Body of pancreas (tissue), 4 donors: ENCODE measurements around the gene OTOP1. TPM values are rescaled to one million over a fixed set of nuclear protein-coding genes. Genes with fewer than 3 reads are reported as not detected.
"Not testable (repeated sequence)": the region's sequence is repeated elsewhere in the genome, so short reads cannot be mapped to it uniquely, and the experiment has no call there.

Experiments
- ATAC-seq: fragments of 150-250 bp; one replicate; pipeline ENCODE4 v1.9.1; 2016
- DNase-seq, 4 donors: peaks; one replicate each; pipeline ENCODE4 v3.0.0-alpha.2; 2019
- H3K27ac ChIP-seq, 4 donors: fragments of 200-600 bp; sonication (generic); 1 replicate in 3 of 4; 2 replicates in 1 of 4; pipeline versions ENCODE4 v1.5.1 to v1.6.1; 2016 to 2019; ENCODE audit warnings: mild to moderate bottlenecking in 1 of 4, mixed read lengths in 1 of 4, moderate library complexity in 1 of 4
- H3K27me3 ChIP-seq, 2 donors: fragments of 200-600 bp; sonication (generic); one replicate each; pipeline ENCODE4 v1.6.0; 2016; ENCODE audit warnings: mild to moderate bottlenecking in 1 of 2
- H3K36me3 ChIP-seq, 2 donors: fragments of 200-600 bp; sonication (generic); replicated peaks in 1 of 2; 2 replicates each; pipeline ENCODE4 v1.5.1; 2016; ENCODE audit warnings: low read depth in 2 of 2; ENCODE audit not compliant: insufficient read depth in 1 of 2
- H3K4me1 ChIP-seq: fragments of 200-600 bp; sonication (generic); one replicate; pipeline ENCODE4 v1.6.0; 2016
- H3K4me3 ChIP-seq, 2 donors: fragments of 200-600 bp; sonication (generic); 1 replicate in 1 of 2; 2 replicates in 1 of 2; pipeline ENCODE4 v1.5.1; 2016 to 2019
- H3K9me3 ChIP-seq, 3 donors: fragments of 200-600 bp; sonication (generic); 1 replicate in 2 of 3; 2 replicates in 1 of 3; pipeline ENCODE4 v1.5.1; 2016
- POLR2A ChIP-seq, 3 donors: fragments of 450-650 bp; IDR thresholded peaks; one replicate each; pipeline ENCODE4 v1.6.1; 2016; ENCODE audit warnings: antibody characterized with exemption in 3 of 3, mild to moderate bottlenecking in 2 of 3
- WGBS, 2 donors: methylation state at CpG; one replicate each; pipeline ENCODE4 v1.1.5; 2017; 5-methylcytosine and 5-hydroxymethylcytosine counted together
- intact Hi-C: fragments of 100-400 bp; cut with DNase I; formaldehyde crosslinking; loops from one replicate; pipeline ENCODE4 v1.15.1; 2023
- total RNA-seq, 2 donors: library from RNA; depleted of rRNA; stranded (reverse); fragments of >200 nt; gene quantifications; one replicate each; pipeline ENCODE4 v1.1.0, GENCODE V29; 2016
- TF ChIP-seq, protein P1 (sequence below), 7 experiments: fragments of 450-650 bp in 4 of 7; fragments of 200-600 bp in 3 of 7; sonication (generic) in 3 of 7; IDR thresholded peaks; one replicate each; pipeline ENCODE4 v1.5.1; 2016 to 2019; ENCODE audit warnings: antibody characterized with exemption in 7 of 7

The OTOP1 gene
- total RNA-seq, 2 donors from 2014 or later, result not detected

DNA sequence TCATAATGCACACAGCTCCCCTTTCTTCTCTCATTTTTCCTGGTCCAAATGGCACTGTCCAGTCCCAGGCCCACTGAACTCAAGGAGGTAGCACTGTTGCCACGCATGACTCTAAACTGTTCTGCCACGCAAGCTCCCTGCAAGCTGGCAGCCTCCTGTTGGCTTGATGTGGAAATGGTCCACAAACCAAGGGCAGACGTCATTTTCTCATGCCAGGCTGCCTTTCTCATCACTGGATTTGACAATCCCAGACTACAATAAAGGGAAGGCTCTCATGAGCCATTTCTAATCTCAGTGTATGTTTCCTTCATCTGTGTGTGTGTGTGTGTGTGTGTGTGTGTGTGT is 22.4 kb downstream of the OTOP1 start:
- Histone ChIP-seq H3K27me3 (no peaks in the 10 kb centered on the region), H3K4me3 (no peak overlapping the region), H3K9me3 (no peaks in the 10 kb centered on the region), H3K36me3 (no peaks in the 10 kb centered on the region), H3K4me1 (no peaks in the 10 kb centered on the region), H3K27ac (no peak overlapping the region)
- DNase-seq (no peak), ATAC-seq (no peak)
- 66 to 74% methylated on average over 3 of the region's 3 CpGs for WGBS, 2 donors
- intact Hi-C loops, result no loop called here
- no peak for TF ChIP-seq POLR2A (IDR thresholded peaks at IDR 0.05)
- TF ChIP-seq, protein P1, sequence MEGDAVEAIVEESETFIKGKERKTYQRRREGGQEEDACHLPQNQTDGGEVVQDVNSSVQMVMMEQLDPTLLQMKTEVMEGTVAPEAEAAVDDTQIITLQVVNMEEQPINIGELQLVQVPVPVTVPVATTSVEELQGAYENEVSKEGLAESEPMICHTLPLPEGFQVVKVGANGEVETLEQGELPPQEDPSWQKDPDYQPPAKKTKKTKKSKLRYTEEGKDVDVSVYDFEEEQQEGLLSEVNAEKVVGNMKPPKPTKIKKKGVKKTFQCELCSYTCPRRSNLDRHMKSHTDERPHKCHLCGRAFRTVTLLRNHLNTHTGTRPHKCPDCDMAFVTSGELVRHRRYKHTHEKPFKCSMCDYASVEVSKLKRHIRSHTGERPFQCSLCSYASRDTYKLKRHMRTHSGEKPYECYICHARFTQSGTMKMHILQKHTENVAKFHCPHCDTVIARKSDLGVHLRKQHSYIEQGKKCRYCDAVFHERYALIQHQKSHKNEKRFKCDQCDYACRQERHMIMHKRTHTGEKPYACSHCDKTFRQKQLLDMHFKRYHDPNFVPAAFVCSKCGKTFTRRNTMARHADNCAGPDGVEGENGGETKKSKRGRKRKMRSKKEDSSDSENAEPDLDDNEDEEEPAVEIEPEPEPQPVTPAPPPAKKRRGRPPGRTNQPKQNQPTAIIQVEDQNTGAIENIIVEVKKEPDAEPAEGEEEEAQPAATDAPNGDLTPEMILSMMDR (IDR thresholded peaks at IDR 0.05), result no peak

DNA sequence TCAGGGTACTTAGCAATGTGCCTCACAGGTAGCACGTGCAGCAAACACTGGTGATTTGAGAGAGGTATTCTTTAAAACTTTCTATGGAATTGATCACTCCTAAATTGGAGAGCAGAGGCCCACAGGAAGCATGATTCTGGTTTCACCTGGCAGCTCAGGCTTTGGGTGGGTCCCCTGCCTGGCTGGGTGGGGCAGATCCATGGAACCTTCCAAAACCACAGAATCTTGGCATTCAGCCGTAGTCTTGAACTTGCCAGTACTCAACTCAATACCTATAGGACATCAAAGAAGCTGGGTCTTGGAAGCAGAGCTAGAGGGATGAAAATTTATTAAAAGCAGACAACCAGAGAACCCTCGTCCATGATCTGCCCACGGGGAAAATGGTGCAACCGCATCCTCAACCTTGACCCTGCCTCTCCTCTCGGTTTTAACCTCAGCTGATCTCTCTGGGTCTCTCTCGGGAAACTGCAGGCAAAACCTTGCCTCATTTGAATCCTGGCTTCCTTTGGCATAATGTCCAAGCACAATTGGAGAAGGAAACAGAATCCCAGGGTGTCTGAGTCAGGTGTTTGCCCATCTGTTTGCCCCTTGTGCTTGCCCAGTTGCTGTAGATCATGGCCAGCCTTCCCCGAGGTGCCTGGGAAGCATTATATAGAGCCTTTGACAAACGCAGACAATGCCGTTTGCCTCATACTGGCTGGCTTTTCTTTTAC is 22.9 kb downstream of the OTOP1 start:
- ATAC-seq, result no peak
- Histone ChIP-seq H3K36me3 (no peaks in the 10 kb centered on the region), H3K9me3 (no peaks in the 10 kb centered on the region), H3K27ac (no peak overlapping the region), H3K27me3 (no peaks in the 10 kb centered on the region), H3K4me1 (no peaks in the 10 kb centered on the region), H3K4me3 (no peak overlapping the region)
- intact Hi-C loops, result no loop called here
- DNase-seq, result no peak
- TF ChIP-seq POLR2A (IDR thresholded peaks at IDR 0.05), result no peak
- TF ChIP-seq, protein P1 (IDR thresholded peaks at IDR 0.05), result no peak
- 60 to 65% methylated on average over 10 of the region's 10 CpGs for WGBS, 2 donors

DNA sequence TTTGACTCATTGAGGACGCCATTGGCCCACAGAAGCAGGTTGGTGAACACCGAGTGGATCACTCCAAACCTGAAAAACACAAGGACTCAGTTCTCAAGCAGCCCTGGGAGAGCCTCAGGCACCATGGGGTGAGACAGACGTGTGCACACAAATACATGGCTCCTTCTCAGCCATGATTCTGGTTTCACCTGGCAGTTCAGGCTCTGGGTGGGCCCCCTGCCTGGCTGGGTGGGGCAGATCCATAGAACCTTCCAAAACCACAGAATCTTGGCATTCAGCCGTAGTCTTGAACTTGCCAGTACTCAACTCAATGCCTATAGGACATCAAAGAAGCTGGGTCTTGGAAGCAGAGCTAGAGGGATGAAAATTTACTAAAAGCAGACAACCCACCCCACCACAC is 24.2 kb downstream of the OTOP1 start:
- WGBS, 2 donors, result 36 to 44% methylated on average over 2 to 4 of the region's 4 CpGs
- Histone ChIP-seq H3K4me3 (no peak overlapping the region), H3K27ac (no peak overlapping the region), H3K4me1 (no peaks in the 10 kb centered on the region), H3K9me3 (no peaks in the 10 kb centered on the region), H3K27me3 (no peaks in the 10 kb centered on the region), H3K36me3 (no peaks in the 10 kb centered on the region)
- no peak for ATAC-seq
- no peak for TF ChIP-seq POLR2A (IDR thresholded peaks at IDR 0.05)
- TF ChIP-seq, protein P1 (IDR thresholded peaks at IDR 0.05), result no peak
- intact Hi-C loops, result no loop called here
- DNase-seq, result no peak

DNA sequence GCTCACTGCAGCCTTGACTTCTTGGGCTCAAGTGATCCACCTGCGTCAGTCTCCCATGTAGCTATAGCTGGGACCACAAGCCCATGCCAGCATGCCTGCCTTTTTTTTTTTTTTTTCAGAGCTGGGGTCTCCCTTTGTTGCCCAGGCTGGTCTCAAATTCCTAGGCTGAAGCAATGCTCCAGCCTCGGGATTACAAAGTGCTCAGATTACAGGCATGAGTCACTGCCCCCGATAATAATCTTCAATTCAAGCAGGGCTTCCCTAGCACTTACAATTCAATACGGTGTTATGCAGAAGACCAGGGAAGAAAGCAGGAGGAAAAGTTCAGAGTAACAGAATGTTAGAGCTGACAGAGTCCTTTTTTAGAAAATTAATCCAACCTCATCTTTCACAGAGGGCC is 26.1 kb downstream of the OTOP1 start:
- Histone ChIP-seq H3K36me3 (no peaks in the 10 kb centered on the region), H3K27ac (no peak overlapping the region), H3K4me1 (no peaks in the 10 kb centered on the region), H3K27me3 (no peaks in the 10 kb centered on the region), H3K9me3 (no peaks in the 10 kb centered on the region), H3K4me3 (no peak overlapping the region)
- no peak for ATAC-seq
- TF ChIP-seq, protein P1 (IDR thresholded peaks at IDR 0.05), result no peak
- TF ChIP-seq POLR2A (IDR thresholded peaks at IDR 0.05), result no peak
- intact Hi-C loops, result no loop called here
- DNase-seq, result no peak
- 40% methylated on average over 4 of the region's 4 CpGs for WGBS, 2 donors

DNA sequence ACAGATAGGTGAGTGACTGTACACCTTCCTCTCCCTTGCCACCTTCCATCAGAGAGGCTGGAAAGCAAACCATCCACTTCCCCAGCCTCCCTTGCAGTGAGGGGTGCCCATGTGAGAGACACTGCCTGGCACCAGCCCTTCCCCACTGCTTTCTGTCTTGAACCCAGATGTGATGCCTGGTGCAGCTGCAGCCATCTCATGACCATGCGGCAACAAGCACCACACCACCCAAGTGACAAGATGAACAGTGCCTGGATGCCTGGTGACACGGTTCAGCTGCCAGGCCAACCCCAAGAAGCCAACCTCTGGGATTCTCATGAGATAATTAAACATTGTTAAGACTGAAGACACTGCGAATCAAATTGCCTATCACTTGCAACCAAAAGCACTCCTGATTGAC is 31.4 kb downstream of the OTOP1 start:
- no peak overlapping the region for H3K4me3 ChIP-seq
- no peak for ATAC-seq
- H3K36me3 ChIP-seq, result no peaks in the 10 kb centered on the region
- no peaks in the 10 kb centered on the region for H3K9me3 ChIP-seq
- WGBS, 2 donors, result 93 to 97% methylated on average over 3 of the region's 3 CpGs
- no peak overlapping the region for H3K27ac ChIP-seq
- DNase-seq, result no peak
- intact Hi-C loops, result no loop called here
- no peaks in the 10 kb centered on the region for H3K4me1 ChIP-seq
- no peaks in the 10 kb centered on the region for H3K27me3 ChIP-seq
- no peak for TF ChIP-seq POLR2A (IDR thresholded peaks at IDR 0.05)
- TF ChIP-seq, protein P1 (IDR thresholded peaks at IDR 0.05), result no peak

DNA sequence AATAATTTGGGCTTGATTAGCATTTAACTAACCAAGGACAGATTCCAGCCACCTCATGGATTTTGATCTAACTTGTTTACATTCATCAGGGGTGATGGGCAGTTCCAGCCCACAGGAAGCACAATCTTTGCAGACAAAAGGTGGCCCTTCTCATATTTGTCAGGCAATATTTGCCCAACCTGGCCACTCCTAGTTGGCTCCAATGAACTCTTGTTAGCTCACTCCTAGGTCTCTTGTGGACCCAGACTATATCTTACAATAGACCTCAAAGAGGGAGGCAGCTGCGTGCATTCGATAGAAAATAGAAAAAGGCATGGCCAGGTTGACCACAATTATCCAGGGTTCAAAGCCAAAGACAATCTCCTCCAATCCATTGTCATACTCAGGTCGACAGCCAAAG is 38.2 kb downstream of the OTOP1 start:
- WGBS, 2 donors, result 30 to 39% methylated on average over 3 of the region's 3 CpGs
- DNase-seq, H3K4me1 ChIP-seq, H3K27me3 ChIP-seq, intact Hi-C loops, H3K9me3 ChIP-seq, H3K27ac ChIP-seq, ATAC-seq, H3K4me3 ChIP-seq, H3K36me3 ChIP-seq: not testable (repeated sequence)
